ENCODE results near the gene ELMO2.
"Not testable (repeated sequence)": the region's sequence is repeated elsewhere in the genome, so short reads cannot be mapped to it uniquely, and the experiment has no call there.

The ELMO2 gene

GRCh38 chr20:46402331-46402811 lies 4.0 kb downstream of the ELMO2 start:
- DNase-seq = no peak

- DNase-seq = no peak
Measured at GRCh38 chr20:46401478-46401860, 4.9 kb downstream of the ELMO2 start.

- DNase-seq = peak; percentile 80
Measured at GRCh38 chr20:46400828-46401477, 5.5 kb downstream of the ELMO2 start.

GRCh38 chr20:46400253-46400652 lies 6.2 kb downstream of the ELMO2 start:
- no peak for DNase-seq

GRCh38 chr20:46399401-46399800 lies 7.0 kb downstream of the ELMO2 start:
- DNase-seq = peak; percentile 49

GRCh38 chr20:46398963-46399362 lies 7.5 kb downstream of the ELMO2 start:
- DNase-seq = no peak

- DNase-seq = no peak
Measured at GRCh38 chr20:46396052-46396740, 10.2 kb downstream of the ELMO2 start.

GRCh38 chr20:46394872-46395760 lies 11.3 kb downstream of the ELMO2 start:
- no peak for DNase-seq

GRCh38 chr20:46393967-46394366 lies 12.4 kb downstream of the ELMO2 start:
- DNase-seq = no peak

GRCh38 chr20:46388937-46389336 lies 17.5 kb downstream of the ELMO2 start:
- no peak for DNase-seq

- DNase-seq = no peak
Measured at GRCh38 chr20:46388201-46388836, 18.1 kb downstream of the ELMO2 start.

- DNase-seq = not testable (repeated sequence)
Measured at GRCh38 chr20:46387054-46387453, 19.4 kb downstream of the ELMO2 start.

GRCh38 chr20:46378412-46379009 lies 27.9 kb downstream of the ELMO2 start:
- DNase-seq = no peak

- DNase-seq = no peak
Measured at GRCh38 chr20:46377518-46377917, 28.9 kb downstream of the ELMO2 start.

GRCh38 chr20:46376196-46376785 lies 30.1 kb downstream of the ELMO2 start:
- no peak for DNase-seq

GRCh38 chr20:46375771-46376170 lies 30.6 kb downstream of the ELMO2 start:
- DNase-seq = no peak

- no peak for DNase-seq
Measured at GRCh38 chr20:46374383-46374782, 32.0 kb downstream of the ELMO2 start.

- DNase-seq = no peak
Measured at GRCh38 chr20:46371656-46372055, 34.8 kb downstream of the ELMO2 start.

GRCh38 chr20:46368902-46369268 lies 37.5 kb downstream of the ELMO2 start:
- no peak for DNase-seq

GRCh38 chr20:46367967-46368901 lies 38.2 kb downstream of the ELMO2 start:
- DNase-seq = no peak

GRCh38 chr20:46367234-46367633 lies 39.2 kb downstream of the ELMO2 start:
- DNase-seq = no peak

Measured in CD4-positive, alpha-beta T cell treated with Interleukin-17A for 1 hour (primary cell).